A549 (cell line): ENCODE measurements around the gene FAM13A.

Source experiments
- CBX2 ChIP-seq: fragments of 200-600 bp; sonication (generic); IDR thresholded peaks from 2 replicates; pipeline ENCODE4 v1.6.1; 2016; ENCODE audit warnings: low read depth, mild to moderate bottlenecking, borderline replicate concordance
- CEBPB ChIP-seq, 2 experiments: fragments of >200 bp in 1 of 2; sonication (Bioruptor Twin) in 1 of 2; formaldehyde crosslinking in 1 of 2; IDR thresholded peaks; 2 replicates each; pipeline ENCODE4 v1.6.1; 2012 to 2016
- CHD2 ChIP-seq: fragments of 150-350 bp; IDR thresholded peaks from 2 replicates; pipeline ENCODE4 v1.6.1; 2014; ENCODE audit warnings: low read length; ENCODE audit not compliant: partially characterized antibody
- CTCF ChIP-seq: fragments of >200 bp; sonication (Bioruptor Twin); formaldehyde crosslinking; IDR thresholded peaks from 3 replicates; pipeline ENCODE4 v1.5.1; 2016
- HMGXB4 ChIP-seq: fragments of 250-450 bp; sonication (Bioruptor Pico); IDR thresholded peaks from 2 replicates; pipeline ENCODE4 v1.5.0; 2021; ENCODE audit warnings: mild to moderate bottlenecking, moderate library complexity, borderline replicate concordance
- HOXA7 ChIP-seq: fragments of 250-450 bp; sonication (Bioruptor Pico); IDR thresholded peaks from 2 replicates; pipeline ENCODE4 v1.5.0; 2020; ENCODE audit warnings: mild to moderate bottlenecking, moderate library complexity
- JUNB ChIP-seq: fragments of >200 bp; sonication (Bioruptor Twin); formaldehyde crosslinking; IDR thresholded peaks from 2 replicates; pipeline ENCODE4 v1.6.1; 2016
- KDM1A ChIP-seq: fragments of 200-600 bp; sonication (generic); IDR thresholded peaks from 2 replicates; pipeline ENCODE4 v1.6.1; 2016; ENCODE audit warnings: low read depth, mild to moderate bottlenecking
- NR3C1 ChIP-seq: fragments of >200 bp; sonication (Bioruptor Twin); formaldehyde crosslinking; IDR thresholded peaks from 3 replicates; pipeline ENCODE4 v1.6.1; 2017
- POLR2A ChIP-seq: IDR thresholded peaks from 2 replicates; pipeline ENCODE4 v1.6.1; 2012; ENCODE audit warnings: mild to moderate bottlenecking, low read length
- RAD21 ChIP-seq, 2 experiments: fragments of >200 bp in 1 of 2; sonication (Bioruptor Twin) in 1 of 2; formaldehyde crosslinking in 1 of 2; IDR thresholded peaks in 1 of 2; conservative IDR thresholded peaks in 1 of 2; 2 replicates in 1 of 2; 3 replicates in 1 of 2; pipeline ENCODE4 v1.6.1; 2012 to 2018; ENCODE audit warnings: inconsistent platforms in 1 of 2
- TF ChIP-seq, protein P1 (sequence below): IDR thresholded peaks from 2 replicates; pipeline ENCODE4 v1.6.1; 2012

DNA sequence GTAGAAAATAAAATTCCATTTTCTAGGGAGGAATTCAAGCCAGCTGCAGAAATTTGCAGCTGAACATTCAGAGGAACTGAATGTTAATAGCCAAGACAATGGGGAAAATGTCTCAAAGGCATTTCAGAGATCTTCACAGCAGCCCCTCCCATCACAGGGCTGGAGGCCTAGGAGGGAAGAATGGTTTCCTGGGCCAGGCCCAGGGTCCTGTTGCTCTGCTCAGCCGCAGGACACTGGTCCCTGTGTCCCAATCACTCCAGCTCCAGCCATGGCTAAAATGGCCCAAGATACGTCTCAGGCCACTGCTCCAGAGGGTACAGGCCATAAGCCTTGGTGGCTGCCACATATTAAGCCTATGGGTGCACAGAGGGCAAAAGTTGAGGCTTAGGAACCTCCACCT is 20.4 kb downstream of the FAM13A start:
- TF ChIP-seq KDM1A (no peak), HOXA7 (CRISPR knock-in tag) (no peak), CHD2 (no peak), JUNB (no peak), CBX2 (no peak), NR3C1 (no peak), CTCF (no peak), RAD21 (conservative IDR thresholded peaks at IDR 0.05 in 1 of 2, IDR thresholded peaks at IDR 0.05 in 1 of 2) (no peak), POLR2A (no peak), HMGXB4 (CRISPR knock-in tag) (no peak), CEBPB (IDR thresholded peaks at IDR 0.05) (no peak)
- TF ChIP-seq, protein P1, sequence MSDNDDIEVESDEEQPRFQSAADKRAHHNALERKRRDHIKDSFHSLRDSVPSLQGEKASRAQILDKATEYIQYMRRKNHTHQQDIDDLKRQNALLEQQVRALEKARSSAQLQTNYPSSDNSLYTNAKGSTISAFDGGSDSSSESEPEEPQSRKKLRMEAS = no peak
